ENCODE data around the gene ANKLE2.

ANKLE2 gene

DNA sequence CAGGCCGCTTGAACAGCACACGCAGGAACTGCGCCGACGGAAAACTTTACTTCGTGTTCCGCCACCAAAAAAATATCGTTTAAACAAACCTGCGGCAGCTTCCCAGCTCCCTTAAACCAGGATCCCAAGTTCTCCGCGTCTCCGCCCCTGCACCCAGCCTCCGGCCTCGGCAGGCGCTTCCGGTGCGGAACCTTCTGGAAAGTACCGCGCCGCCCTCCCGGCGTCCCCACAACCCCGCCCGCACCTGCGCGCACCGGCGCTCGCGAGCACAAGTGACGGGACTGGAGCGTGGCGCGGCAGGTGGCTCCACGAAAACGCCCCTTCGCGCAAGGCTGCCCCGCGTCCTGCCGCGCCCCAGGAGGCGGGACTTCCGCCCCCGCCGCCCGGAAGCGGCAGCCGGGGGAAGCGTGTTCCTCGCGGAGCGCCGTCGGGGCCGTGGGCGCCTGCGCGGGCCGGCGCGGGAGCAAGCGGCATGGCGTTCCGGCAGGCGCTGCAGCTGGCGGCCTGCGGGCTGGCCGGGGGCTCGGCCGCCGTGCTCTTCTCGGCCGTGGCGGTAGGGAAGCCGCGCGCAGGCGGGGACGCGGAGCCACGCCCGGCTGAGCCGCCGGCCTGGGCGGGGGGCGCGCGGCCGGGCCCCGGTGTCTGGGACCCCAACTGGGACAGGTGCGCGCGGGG is 51.1 kb downstream of the ANKLE2 start, which contains the start of gene PGAM5 (continued):
- TF ChIP-seq SALL2 (tag by site-specific recombination; IDR thresholded peaks at IDR 0.05; ENCODE audit: borderline replicate concordance), result no peak
- TF ChIP-seq ZNF214 (tag by site-specific recombination; IDR thresholded peaks at IDR 0.05; ENCODE audit: borderline replicate concordance), result no peak
- TF ChIP-seq, protein P1, sequence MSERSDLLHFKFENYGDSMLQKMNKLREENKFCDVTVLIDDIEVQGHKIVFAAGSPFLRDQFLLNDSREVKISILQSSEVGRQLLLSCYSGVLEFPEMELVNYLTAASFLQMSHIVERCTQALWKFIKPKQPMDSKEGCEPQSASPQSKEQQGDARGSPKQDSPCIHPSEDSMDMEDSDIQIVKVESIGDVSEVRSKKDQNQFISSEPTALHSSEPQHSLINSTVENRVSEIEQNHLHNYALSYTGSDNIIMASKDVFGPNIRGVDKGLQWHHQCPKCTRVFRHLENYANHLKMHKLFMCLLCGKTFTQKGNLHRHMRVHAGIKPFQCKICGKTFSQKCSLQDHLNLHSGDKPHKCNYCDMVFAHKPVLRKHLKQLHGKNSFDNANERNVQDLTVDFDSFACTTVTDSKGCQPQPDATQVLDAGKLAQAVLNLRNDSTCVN (tag by site-specific recombination; optimal IDR thresholded peaks at IDR 0.05), result peak; percentile 84
- TF ChIP-seq, protein P2, sequence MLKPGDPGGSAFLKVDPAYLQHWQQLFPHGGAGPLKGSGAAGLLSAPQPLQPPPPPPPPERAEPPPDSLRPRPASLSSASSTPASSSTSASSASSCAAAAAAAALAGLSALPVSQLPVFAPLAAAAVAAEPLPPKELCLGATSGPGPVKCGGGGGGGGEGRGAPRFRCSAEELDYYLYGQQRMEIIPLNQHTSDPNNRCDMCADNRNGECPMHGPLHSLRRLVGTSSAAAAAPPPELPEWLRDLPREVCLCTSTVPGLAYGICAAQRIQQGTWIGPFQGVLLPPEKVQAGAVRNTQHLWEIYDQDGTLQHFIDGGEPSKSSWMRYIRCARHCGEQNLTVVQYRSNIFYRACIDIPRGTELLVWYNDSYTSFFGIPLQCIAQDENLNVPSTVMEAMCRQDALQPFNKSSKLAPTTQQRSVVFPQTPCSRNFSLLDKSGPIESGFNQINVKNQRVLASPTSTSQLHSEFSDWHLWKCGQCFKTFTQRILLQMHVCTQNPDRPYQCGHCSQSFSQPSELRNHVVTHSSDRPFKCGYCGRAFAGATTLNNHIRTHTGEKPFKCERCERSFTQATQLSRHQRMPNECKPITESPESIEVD (tag by site-specific recombination; IDR thresholded peaks at IDR 0.05), result no peak
- TF ChIP-seq KLF8 (tag by site-specific recombination; IDR thresholded peaks at IDR 0.05), result peak; percentile 65; the same call in 1 of the 2 replicates
- no peak for TF ChIP-seq ZNF133 (tag by site-specific recombination; IDR thresholded peaks at IDR 0.05)
- TF ChIP-seq ZNF184 (tag by site-specific recombination; IDR thresholded peaks at IDR 0.05), result no peak
- TF ChIP-seq, protein P3, sequence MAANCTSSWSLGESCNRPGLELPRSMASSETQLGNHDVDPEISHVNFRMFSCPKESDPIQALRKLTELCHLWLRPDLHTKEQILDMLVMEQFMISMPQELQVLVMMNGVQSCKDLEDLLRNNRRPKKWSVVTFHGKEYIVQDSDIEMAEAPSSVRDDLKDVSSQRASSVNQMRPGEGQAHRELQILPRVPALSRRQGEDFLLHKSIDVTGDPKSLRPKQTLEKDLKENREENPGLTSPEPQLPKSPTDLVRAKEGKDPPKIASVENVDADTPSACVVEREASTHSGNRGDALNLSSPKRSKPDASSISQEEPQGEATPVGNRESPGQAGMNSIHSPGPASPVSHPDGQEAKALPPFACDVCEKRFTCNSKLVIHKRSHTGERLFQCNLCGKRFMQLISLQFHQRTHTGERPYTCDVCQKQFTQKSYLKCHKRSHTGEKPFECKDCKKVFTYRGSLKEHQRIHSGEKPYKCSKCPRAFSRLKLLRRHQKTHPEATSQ (tag by site-specific recombination; IDR thresholded peaks at IDR 0.05), result no peak
- TF ChIP-seq ZBTB17 (tag by site-specific recombination; IDR thresholded peaks at IDR 0.05), result no peak
- peak; percentile 71; the same call in 1 of the 2 replicates for TF ChIP-seq ZNF76 (tag by site-specific recombination; IDR thresholded peaks at IDR 0.05; ENCODE audit: borderline replicate concordance, low read depth)
- TF ChIP-seq PRDM1 (tag by site-specific recombination; IDR thresholded peaks at IDR 0.05), result no peak
- TF ChIP-seq, protein P4, sequence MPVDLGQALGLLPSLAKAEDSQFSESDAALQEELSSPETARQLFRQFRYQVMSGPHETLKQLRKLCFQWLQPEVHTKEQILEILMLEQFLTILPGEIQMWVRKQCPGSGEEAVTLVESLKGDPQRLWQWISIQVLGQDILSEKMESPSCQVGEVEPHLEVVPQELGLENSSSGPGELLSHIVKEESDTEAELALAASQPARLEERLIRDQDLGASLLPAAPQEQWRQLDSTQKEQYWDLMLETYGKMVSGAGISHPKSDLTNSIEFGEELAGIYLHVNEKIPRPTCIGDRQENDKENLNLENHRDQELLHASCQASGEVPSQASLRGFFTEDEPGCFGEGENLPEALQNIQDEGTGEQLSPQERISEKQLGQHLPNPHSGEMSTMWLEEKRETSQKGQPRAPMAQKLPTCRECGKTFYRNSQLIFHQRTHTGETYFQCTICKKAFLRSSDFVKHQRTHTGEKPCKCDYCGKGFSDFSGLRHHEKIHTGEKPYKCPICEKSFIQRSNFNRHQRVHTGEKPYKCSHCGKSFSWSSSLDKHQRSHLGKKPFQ (tag by site-specific recombination; IDR thresholded peaks at IDR 0.05), result no peak
- TF ChIP-seq, protein P5, sequence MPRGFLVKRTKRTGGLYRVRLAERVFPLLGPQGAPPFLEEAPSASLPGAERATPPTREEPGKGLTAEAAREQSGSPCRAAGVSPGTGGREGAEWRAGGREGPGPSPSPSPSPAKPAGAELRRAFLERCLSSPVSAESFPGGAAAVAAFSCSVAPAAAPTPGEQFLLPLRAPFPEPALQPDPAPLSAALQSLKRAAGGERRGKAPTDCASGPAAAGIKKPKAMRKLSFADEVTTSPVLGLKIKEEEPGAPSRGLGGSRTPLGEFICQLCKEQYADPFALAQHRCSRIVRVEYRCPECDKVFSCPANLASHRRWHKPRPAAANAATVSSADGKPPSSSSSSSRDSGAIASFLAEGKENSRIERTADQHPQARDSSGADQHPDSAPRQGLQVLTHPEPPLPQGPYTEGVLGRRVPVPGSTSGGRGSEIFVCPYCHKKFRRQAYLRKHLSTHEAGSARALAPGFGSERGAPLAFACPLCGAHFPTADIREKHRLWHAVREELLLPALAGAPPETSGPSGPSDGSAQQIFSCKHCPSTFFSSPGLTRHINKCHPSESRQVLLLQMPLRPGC (tag by site-specific recombination; IDR thresholded peaks at IDR 0.05), result no peak
- no peak for TF ChIP-seq ZNF24 (tag by site-specific recombination; IDR thresholded peaks at IDR 0.05)
- TF ChIP-seq ZNF169 (tag by site-specific recombination; IDR thresholded peaks at IDR 0.05), result no peak
- TF ChIP-seq ZNF747 (tag by site-specific recombination; IDR thresholded peaks at IDR 0.05), result no peak
- TF ChIP-seq ZNF302 (tag by site-specific recombination; IDR thresholded peaks at IDR 0.05; ENCODE audit: low read depth), result no peak
- no peak for TF ChIP-seq MZF1 (tag by site-specific recombination; IDR thresholded peaks at IDR 0.05; ENCODE audit: borderline replicate concordance)
- TF ChIP-seq, protein P6, sequence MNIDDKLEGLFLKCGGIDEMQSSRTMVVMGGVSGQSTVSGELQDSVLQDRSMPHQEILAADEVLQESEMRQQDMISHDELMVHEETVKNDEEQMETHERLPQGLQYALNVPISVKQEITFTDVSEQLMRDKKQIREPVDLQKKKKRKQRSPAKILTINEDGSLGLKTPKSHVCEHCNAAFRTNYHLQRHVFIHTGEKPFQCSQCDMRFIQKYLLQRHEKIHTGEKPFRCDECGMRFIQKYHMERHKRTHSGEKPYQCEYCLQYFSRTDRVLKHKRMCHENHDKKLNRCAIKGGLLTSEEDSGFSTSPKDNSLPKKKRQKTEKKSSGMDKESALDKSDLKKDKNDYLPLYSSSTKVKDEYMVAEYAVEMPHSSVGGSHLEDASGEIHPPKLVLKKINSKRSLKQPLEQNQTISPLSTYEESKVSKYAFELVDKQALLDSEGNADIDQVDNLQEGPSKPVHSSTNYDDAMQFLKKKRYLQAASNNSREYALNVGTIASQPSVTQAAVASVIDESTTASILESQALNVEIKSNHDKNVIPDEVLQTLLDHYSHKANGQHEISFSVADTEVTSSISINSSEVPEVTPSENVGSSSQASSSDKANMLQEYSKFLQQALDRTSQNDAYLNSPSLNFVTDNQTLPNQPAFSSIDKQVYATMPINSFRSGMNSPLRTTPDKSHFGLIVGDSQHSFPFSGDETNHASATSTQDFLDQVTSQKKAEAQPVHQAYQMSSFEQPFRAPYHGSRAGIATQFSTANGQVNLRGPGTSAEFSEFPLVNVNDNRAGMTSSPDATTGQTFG (tag by site-specific recombination; IDR thresholded peaks at IDR 0.05; ENCODE audit: borderline replicate concordance), result no peak
- TF ChIP-seq, protein P7, sequence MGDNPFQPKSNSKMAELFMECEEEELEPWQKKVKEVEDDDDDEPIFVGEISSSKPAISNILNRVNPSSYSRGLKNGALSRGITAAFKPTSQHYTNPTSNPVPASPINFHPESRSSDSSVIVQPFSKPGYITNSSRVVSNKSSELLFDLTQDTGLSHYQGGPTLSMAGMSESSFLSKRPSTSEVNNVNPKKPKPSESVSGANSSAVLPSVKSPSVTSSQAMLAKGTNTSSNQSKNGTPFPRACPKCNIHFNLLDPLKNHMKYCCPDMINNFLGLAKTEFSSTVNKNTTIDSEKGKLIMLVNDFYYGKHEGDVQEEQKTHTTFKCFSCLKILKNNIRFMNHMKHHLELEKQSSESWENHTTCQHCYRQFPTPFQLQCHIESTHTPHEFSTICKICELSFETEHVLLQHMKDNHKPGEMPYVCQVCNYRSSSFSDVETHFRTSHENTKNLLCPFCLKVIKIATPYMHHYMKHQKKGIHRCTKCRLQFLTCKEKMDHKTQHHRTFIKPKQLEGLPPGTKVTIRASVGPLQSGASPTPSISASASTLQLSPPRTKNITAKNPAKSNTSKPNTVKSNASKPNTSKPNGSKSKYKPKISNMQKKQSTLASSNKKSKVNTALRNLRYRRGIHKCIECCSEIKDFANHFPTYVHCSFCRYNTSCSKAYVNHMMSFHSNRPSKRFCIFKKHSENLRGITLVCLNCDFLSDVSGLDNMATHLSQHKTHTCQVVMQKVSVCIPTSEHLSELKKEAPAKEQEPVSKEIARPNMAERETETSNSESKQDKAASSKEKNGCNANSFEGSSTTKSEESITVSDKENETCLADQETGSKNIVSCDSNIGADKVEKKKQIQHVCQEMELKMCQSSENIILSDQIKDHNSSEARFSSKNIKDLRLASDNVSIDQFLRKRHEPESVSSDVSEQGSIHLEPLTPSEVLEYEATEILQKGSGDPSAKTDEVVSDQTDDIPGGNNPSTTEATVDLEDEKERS (tag by site-specific recombination; IDR thresholded peaks at IDR 0.05), result no peak
- TF ChIP-seq ZNF335 (tag by site-specific recombination; conservative IDR thresholded peaks at IDR 0.05), result peak; percentile 82
- TF ChIP-seq ZNF530 (tag by site-specific recombination; IDR thresholded peaks at IDR 0.05; ENCODE audit: low read depth), result no peak
- TF ChIP-seq ZNF394 (tag by site-specific recombination; IDR thresholded peaks at IDR 0.05; ENCODE audit: borderline replicate concordance), result peak; percentile 15; the same call in 1 of the 2 replicates
- TF ChIP-seq SCRT2 (tag by site-specific recombination; IDR thresholded peaks at IDR 0.05), result peak; percentile 38; the same call in 1 of the 2 replicates
- TF ChIP-seq TRIM28 (IDR thresholded peaks at IDR 0.05; ENCODE audit: borderline replicate concordance, low read length), result no peak
- peak; percentile 43; the same call in 1 of the 2 replicates for TF ChIP-seq KLF7 (tag by site-specific recombination; IDR thresholded peaks at IDR 0.05; ENCODE audit: borderline replicate concordance)
